Measurements from ENCODE around the gene THBS2. TPM values are rescaled to one million over a fixed set of nuclear protein-coding genes. Genes with fewer than 3 reads are reported as not detected.

THBS2 gene
- total RNA-seq, 1 experiment from 2014 or later: 0.39 TPM

GRCh38 chr6:169240591-169241390 lies 12.9 kb downstream of the THBS2 start:
- DNase-seq (ENCODE audit: low read depth, low spot score) (no peak), ATAC-seq (no peak)
- no peak overlapping the region for H2AFZ ChIP-seq (ENCODE audit: low read depth, low read length, poor library complexity, severe bottlenecking)
- BruUV-seq (replicated peaks): no TSS peak
- no peak overlapping the region for H3K9ac ChIP-seq (ENCODE audit: low read length)
- H3K9me3 ChIP-seq (ENCODE audit: control insufficient read depth in 1 of 2, insufficient read depth in 1 of 2, low read depth in 1 of 2, low read length in 2 of 2): no peaks in the 10 kb centered on the region
- TF ChIP-seq EGR1 (IDR thresholded peaks at IDR 0.05; ENCODE audit: low read depth) (no peak), ZNF274 (IDR thresholded peaks at IDR 0.05; ENCODE audit: low read depth, low read length) (no peak), ZFX (IDR thresholded peaks at IDR 0.05) (no peak), EZH2 (IDR thresholded peaks at IDR 0.05) (no peak), EZH2phosphoT487 (IDR thresholded peaks at IDR 0.05; ENCODE audit: borderline replicate concordance) (no peak), CBX3 (IDR thresholded peaks at IDR 0.05; ENCODE audit: low read depth) (no peak), POLR2A (IDR thresholded peaks at IDR 0.05; ENCODE audit: borderline replicate concordance, extremely low read depth, insufficient read depth, insufficient read length) (no peak), ZBTB33 (IDR thresholded peaks at IDR 0.05; ENCODE audit: extremely low read depth, insufficient replicate concordance, low read length) (no peak), JUND (IDR thresholded peaks at IDR 0.05) (no peak), RAD21 (IDR thresholded peaks at IDR 0.05; ENCODE audit: low read depth) (no peak), SRF (IDR thresholded peaks at IDR 0.05; ENCODE audit: low read depth) (no peak), YY1 (IDR thresholded peaks at IDR 0.05; ENCODE audit: extremely low read depth, insufficient replicate concordance, low read depth, low read length) (no peak), POLR2AphosphoS5 (IDR thresholded peaks at IDR 0.05; ENCODE audit: low read depth, low read length) (no peak), CEBPB (IDR thresholded peaks at IDR 0.05; ENCODE audit: low read depth) (no peak), ELF1 (IDR thresholded peaks at IDR 0.05; ENCODE audit: borderline replicate concordance, low read depth) (no peak), CTCF (IDR thresholded peaks at IDR 0.05 in 2 of 3, conservative IDR thresholded peaks at IDR 0.05 in 1 of 3; ENCODE audit: borderline replicate concordance in 1 of 3, insufficient read depth in 1 of 3, low read depth in 2 of 3, low read length in 2 of 3) (no peak)
- no peaks in the 10 kb centered on the region for H3K27me3 ChIP-seq (ENCODE audit: insufficient read depth, low read length)
- H3K79me2 ChIP-seq (ENCODE audit: insufficient read depth, low read length): no peaks in the 10 kb centered on the region
- CTCF ChIA-PET: no interaction called here
- POLR2A ChIA-PET: no interaction called here
- no peak overlapping the region for H3K4me3 ChIP-seq (replicated peaks in 1 of 2; ENCODE audit: low read depth in 1 of 2, low read length in 2 of 2)
- no peaks in the 10 kb centered on the region for H3K36me3 ChIP-seq (ENCODE audit: control insufficient read depth in 1 of 2, insufficient read depth in 2 of 2, low read length in 2 of 2)
- RAD21 ChIA-PET (ENCODE audit: low non-redundant PET in 1 of 2, low total read pairs in 2 of 2, uncharacterized antibody in 2 of 2, unreplicated experiment in 2 of 2): no interaction called here
- H4K20me1 ChIP-seq (ENCODE audit: insufficient read depth): no peaks in the 10 kb centered on the region
- H3K4me1 ChIP-seq (ENCODE audit: control insufficient read depth in 1 of 2, insufficient read depth in 2 of 2, low read length in 2 of 2): no peaks in the 10 kb centered on the region
- H3K4me2 ChIP-seq (ENCODE audit: low read length): no peak overlapping the region
- no peak overlapping the region for H3K27ac ChIP-seq (ENCODE audit: low read depth, low read length)
- H3K9me2 ChIP-seq (ENCODE audit: insufficient read depth): no peaks in the 10 kb centered on the region
- intact Hi-C loops (cut with micrococcal nuclease): no loop called here

Data from HCT116 (cell line).